ENCODE data around the gene WDR37.
"Not testable (repeated sequence)": the region's sequence is repeated elsewhere in the genome, so short reads cannot be mapped to it uniquely, and the experiment has no call there.

The WDR37 gene

DNA sequence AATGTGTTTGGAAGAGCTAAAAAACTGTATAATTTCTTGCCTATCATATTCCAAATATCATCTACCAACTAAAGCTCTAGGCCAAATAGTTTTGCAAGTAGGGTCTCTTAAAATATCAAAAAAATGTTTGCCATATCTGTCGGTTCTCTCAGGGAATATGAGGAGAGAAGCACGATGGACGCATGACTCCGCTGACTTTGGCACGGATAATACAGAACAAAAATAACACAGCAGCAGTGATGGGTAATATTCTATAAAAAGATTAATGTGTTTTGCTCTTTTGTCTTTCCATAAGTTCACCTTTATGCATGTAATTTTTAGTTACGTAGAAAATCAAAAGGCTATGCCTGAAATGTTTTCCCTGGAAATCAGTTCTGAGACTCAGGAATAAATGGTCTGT, 29.6 kb upstream of the WDR37 start:
- no peak for DNase-seq (ENCODE audit: low read depth)
- no peak overlapping the region for H3K4me3 ChIP-seq (replicated peaks; ENCODE audit: low read depth, low read length)
- TF ChIP-seq, protein P1, sequence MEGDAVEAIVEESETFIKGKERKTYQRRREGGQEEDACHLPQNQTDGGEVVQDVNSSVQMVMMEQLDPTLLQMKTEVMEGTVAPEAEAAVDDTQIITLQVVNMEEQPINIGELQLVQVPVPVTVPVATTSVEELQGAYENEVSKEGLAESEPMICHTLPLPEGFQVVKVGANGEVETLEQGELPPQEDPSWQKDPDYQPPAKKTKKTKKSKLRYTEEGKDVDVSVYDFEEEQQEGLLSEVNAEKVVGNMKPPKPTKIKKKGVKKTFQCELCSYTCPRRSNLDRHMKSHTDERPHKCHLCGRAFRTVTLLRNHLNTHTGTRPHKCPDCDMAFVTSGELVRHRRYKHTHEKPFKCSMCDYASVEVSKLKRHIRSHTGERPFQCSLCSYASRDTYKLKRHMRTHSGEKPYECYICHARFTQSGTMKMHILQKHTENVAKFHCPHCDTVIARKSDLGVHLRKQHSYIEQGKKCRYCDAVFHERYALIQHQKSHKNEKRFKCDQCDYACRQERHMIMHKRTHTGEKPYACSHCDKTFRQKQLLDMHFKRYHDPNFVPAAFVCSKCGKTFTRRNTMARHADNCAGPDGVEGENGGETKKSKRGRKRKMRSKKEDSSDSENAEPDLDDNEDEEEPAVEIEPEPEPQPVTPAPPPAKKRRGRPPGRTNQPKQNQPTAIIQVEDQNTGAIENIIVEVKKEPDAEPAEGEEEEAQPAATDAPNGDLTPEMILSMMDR (IDR thresholded peaks at IDR 0.05; ENCODE audit: low read length, missing control alignments), result no peak

DNA sequence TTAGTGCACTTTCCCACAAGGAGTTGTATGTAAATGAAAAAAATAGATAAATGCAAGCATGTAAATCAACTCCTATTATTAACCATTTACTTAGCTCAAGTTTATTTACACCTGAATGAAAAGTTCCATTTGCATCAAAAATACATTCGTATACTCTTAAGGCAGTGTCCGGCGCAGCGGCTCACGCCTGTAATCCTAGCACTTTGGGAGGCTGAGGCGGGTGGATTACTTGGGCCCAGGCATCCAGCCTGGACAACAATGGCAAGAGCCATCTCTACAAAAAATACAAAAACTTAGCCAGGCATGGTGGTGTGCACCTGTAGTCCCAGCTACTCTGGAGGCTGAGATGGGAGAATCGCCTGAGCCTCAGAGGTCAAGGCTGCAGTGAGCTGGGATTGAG, 26.3 kb upstream of the WDR37 start:
- no peak for DNase-seq (ENCODE audit: low read depth)
- no peak overlapping the region for H3K4me3 ChIP-seq (replicated peaks; ENCODE audit: low read depth, low read length)
- TF ChIP-seq, protein P1 (IDR thresholded peaks at IDR 0.05; ENCODE audit: low read length, missing control alignments), result no peak

DNA sequence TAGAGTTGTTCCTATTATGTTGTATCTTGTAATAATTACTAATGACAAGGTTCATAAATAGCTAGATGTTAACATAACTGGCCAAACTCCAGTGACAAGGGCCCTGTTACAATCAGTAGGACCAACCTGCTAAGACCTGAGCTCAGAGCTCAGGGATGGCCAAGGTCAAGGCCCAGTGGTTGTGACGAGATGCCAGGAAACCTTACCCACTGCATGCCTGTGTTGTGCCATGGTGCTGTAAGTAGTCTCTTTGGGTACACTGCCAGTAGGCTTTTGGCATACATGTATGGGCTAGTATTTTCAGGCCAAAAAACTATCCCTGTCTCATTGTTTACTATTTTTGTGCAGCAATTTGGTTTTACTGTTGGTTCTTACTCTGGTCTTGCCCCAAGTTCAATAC, 22.6 kb upstream of the WDR37 start:
- DNase-seq (ENCODE audit: low read depth), result no peak
- TF ChIP-seq, protein P1 (IDR thresholded peaks at IDR 0.05; ENCODE audit: low read length, missing control alignments), result no peak
- H3K4me3 ChIP-seq (replicated peaks; ENCODE audit: low read depth, low read length), result no peak overlapping the region

DNA sequence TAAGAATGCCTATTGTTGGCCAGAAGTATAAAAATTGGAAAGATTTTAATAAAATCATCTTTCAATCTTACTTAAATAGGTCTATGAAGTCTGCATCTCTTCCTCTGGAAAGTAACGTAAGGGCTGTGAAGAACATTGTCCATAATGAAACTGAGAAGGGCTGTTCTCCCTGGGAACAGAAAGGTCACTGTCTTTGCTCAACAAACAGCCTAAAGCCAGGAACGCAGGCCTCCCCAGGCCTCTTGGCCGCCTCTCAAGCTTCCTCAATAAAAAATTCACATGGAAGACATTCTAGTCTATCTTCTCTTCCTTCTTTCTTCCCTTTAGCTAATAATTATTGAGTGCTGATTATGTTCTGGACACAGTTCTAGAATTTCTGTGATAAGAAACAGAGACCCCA, 21.4 kb upstream of the WDR37 start:
- no peak for DNase-seq (ENCODE audit: low read depth)
- TF ChIP-seq, protein P1 (IDR thresholded peaks at IDR 0.05; ENCODE audit: low read length, missing control alignments), result no peak
- H3K4me3 ChIP-seq (replicated peaks; ENCODE audit: low read depth, low read length), result no peak overlapping the region

DNA sequence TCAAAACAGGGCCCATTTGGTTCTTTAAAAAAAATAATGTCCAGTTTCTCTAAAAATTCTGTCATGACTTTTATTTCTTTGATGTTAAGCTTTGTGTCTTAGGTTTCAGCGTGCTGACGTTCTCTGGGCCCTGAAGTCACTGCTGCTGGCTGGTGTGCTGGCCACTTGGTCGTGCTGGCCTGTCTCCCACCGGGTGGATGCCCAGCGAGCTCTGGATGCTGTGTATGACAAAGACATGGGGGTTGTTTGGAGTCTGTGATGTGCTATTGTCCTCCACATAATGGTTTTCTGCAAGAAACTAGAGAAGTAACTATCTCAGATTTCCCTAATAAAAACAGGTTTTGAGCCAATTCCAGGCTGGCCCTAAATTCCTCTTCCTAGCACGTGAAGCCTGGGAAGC, 21.0 kb upstream of the WDR37 start:
- TF ChIP-seq, protein P1 (IDR thresholded peaks at IDR 0.05; ENCODE audit: low read length, missing control alignments), result no peak
- no peak for DNase-seq (ENCODE audit: low read depth)
- H3K4me3 ChIP-seq (replicated peaks; ENCODE audit: low read depth, low read length), result no peak overlapping the region

DNA sequence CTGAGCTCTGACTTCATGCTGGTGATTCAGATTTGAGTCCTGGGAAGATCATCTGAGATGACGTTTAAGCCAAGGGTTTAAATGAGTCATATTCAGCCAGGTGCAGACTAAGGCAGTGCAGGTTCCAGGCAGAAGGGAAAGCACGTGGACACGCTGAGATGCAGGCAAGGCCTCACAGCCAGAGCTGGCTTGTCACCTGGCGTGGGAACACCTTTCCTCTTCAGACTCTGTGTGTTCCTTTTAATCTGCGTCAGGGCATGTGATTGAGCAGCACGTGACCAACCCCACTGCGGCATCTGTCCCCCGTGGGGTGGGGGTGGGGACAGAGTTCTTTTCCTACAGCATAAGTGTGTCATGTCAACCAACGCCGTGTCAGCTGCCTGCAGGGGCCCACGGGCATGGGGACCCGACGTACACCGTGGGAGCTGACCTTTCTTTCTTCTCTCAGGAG, 19.8 kb upstream of the WDR37 start:
- no peak overlapping the region for H3K4me3 ChIP-seq (replicated peaks; ENCODE audit: low read depth, low read length)
- peak; percentile 47 for DNase-seq (ENCODE audit: low read depth)
- TF ChIP-seq, protein P1 (IDR thresholded peaks at IDR 0.05; ENCODE audit: low read length, missing control alignments), result no peak

DNA sequence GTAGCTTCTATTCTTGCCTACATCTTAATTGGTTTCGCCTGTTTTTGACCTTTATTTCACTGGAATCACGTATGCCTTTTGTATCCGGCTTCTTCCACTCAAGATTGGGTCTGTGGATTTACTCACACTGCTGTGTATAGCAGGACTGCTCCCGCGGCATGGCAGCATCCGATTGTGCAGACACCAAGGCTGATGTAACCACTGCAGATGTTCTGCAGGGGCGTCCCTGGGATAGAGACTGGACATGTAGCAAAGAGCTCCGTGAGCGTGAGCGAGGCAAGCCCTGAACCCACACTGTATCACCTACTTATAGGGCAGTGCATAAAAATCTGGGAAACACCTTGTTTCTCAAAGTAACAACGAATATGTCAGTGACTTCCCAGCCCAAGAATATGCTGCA, 19.1 kb upstream of the WDR37 start:
- TF ChIP-seq, protein P1 (IDR thresholded peaks at IDR 0.05; ENCODE audit: low read length, missing control alignments), result no peak
- no peak overlapping the region for H3K4me3 ChIP-seq (replicated peaks; ENCODE audit: low read depth, low read length)
- no peak for DNase-seq (ENCODE audit: low read depth)

DNA sequence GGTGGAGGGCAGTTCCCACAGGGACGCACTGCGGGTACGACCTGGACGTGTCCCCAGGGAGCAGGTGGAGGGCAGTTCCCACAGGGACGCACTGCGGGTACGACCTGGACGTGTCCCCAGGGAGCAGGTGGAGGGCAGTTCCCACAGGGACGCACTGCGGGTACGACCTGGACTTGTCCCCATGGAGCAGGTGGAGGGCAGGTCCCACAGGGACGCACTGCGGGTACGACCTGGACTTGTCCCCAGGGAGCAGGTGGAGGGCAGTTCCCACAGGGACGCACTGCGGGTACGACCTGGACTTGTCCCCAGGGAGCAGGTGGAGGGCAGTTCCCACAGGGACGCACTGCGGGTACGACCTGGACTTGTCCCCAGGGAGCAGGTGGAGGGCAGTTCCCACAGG, 17.4 kb upstream of the WDR37 start:
- H3K4me3 ChIP-seq (replicated peaks; ENCODE audit: low read depth, low read length); DNase-seq (ENCODE audit: low read depth): not testable (repeated sequence)
